Tibial nerve (tissue), 3 donors: ENCODE measurements around the gene CYP2A6.
"Not testable (repeated sequence)": the region's sequence is repeated elsewhere in the genome, so short reads cannot be mapped to it uniquely, and the experiment has no call there.

ENCODE experiments used
- CTCF ChIP-seq, 5 experiments: fragments of 200-600 bp in 3 of 5; fragments of 450-650 bp in 2 of 5; sonication (generic) in 3 of 5; IDR thresholded peaks; one replicate each; pipeline ENCODE4 v1.5.1; 2016 to 2019; ENCODE audit warnings: antibody characterized with exemption in 5 of 5, mild to moderate bottlenecking in 3 of 5, moderate library complexity in 2 of 5
- POLR2A ChIP-seq, 2 donors: fragments of 450-650 bp; IDR thresholded peaks; one replicate each; pipeline ENCODE4 v1.6.1; 2017; ENCODE audit warnings: antibody characterized with exemption in 2 of 2, mild to moderate bottlenecking in 2 of 2, moderate library complexity in 2 of 2

GRCh38 chr19:40818480-40819399 is 31.5 kb downstream of the CYP2A6 start:
- TF ChIP-seq CTCF (IDR thresholded peaks at IDR 0.05) = peak; percentile 15 to 42 (median 22)
- TF ChIP-seq POLR2A (IDR thresholded peaks at IDR 0.05) = not testable (repeated sequence)
